ENCODE measurements around the gene COL19A1.

- TF ChIP-seq EZH2phosphoT487 (IDR thresholded peaks at IDR 0.05; ENCODE audit: low read length): no peak
- no peak for TF ChIP-seq CTCF (IDR thresholded peaks at IDR 0.05; ENCODE audit: low read length)
- no peak for TF ChIP-seq EZH2 (optimal IDR thresholded peaks at IDR 0.05; ENCODE audit: low read depth, low read length)
These were observed 24.5 kb upstream of the COL19A1 start for GRCh38 chr6:69841862-69842261.

Measured in MM.1S (cell line).